A549 (cell line): ENCODE measurements around the gene SH3PXD2B. TPM values are rescaled to one million over a fixed set of nuclear protein-coding genes. Genes with fewer than 3 reads are reported as not detected.

Experiments
- ATAC-seq, 2 experiments: fragments of 200-7000 bp in 1 of 2; fragments of >200 bp in 1 of 2; cut with Nextera tagmentation in 1 of 2; cut with Tn5 transposase in 1 of 2; 3 replicates each; pipeline versions ENCODE4 v1.8.0 to v1.9.1; 2018 to 2020; ENCODE audit warnings: mild to moderate bottlenecking in 1 of 2, moderate library complexity in 1 of 2
- CTCF ChIA-PET: fragments of 300-600 bp; sonication (Branson Sonifier 250); formaldehyde crosslinking; extraction: SDS; loops from one replicate; lab custom pipeline; 2021; ENCODE audit warnings: antibody characterized with exemption, inconsistent platforms; lab: Yijun Ruan, JAX
- POLR2A ChIA-PET: fragments of 350-600 bp; formaldehyde crosslinking; extraction: SDS; loops from one replicate; lab custom pipeline; 2021; ENCODE audit warnings: antibody characterized with exemption, inconsistent platforms; lab: Yijun Ruan, JAX
- DNase-seq, 2 experiments: peaks; one replicate each; pipeline versions ENCODE4 v3.0.0 to v3.0.0-alpha.2; 2011 to 2016; ENCODE audit warnings: low read depth in 1 of 2, low spot score in 1 of 2
- FAIRE-seq: peaks from 2 replicates; lab custom pipeline; 2011; peaks lifted over from hg19 to GRCh38; lab: Jason Lieb, UNC
- H3K27ac ChIP-seq, 2 experiments: fragments of >200 bp; sonication (Bioruptor Twin); formaldehyde crosslinking; 3 replicates each; pipeline ENCODE4 v1.5.1; 2016 to 2017
- H3K4me1 ChIP-seq: fragments of >200 bp; sonication (Bioruptor Twin); formaldehyde crosslinking; 3 replicates; pipeline ENCODE4 v1.6.1; 2016
- H3K4me2 ChIP-seq: fragments of >200 bp; sonication (Bioruptor Twin); formaldehyde crosslinking; 3 replicates; pipeline ENCODE4 v1.6.1; 2016
- H3K4me3 ChIP-seq: fragments of >200 bp; sonication (Bioruptor Twin); formaldehyde crosslinking; 3 replicates; pipeline ENCODE4 v1.5.1; 2016
- H3K9me3 ChIP-seq: fragments of >200 bp; sonication (Bioruptor Twin); formaldehyde crosslinking; 3 replicates; pipeline ENCODE4 v1.6.1; 2016
- BCL3 ChIP-seq: fragments of >200 bp; sonication (Bioruptor Twin); formaldehyde crosslinking; IDR thresholded peaks from 3 replicates; pipeline ENCODE4 v1.6.1; 2016
- CEBPB ChIP-seq, 2 experiments: fragments of >200 bp in 1 of 2; sonication (Bioruptor Twin) in 1 of 2; formaldehyde crosslinking in 1 of 2; IDR thresholded peaks; 2 replicates each; pipeline ENCODE4 v1.6.1; 2012 to 2016
- E2F6 ChIP-seq: IDR thresholded peaks from 2 replicates; pipeline ENCODE4 v1.6.1; 2012; ENCODE audit warnings: low read depth, borderline replicate concordance
- EHMT2 ChIP-seq: fragments of 200-600 bp; sonication (generic); IDR thresholded peaks from 2 replicates; pipeline ENCODE4 v1.6.1; 2016; ENCODE audit warnings: antibody characterized with exemption, low read depth, mild to moderate bottlenecking, moderate library complexity
- EP300 ChIP-seq, 2 experiments: fragments of >200 bp; sonication (Bioruptor Twin); formaldehyde crosslinking; IDR thresholded peaks; 2 replicates in 1 of 2; 3 replicates in 1 of 2; pipeline ENCODE4 v1.6.1; 2016 to 2017
- FOSL2 ChIP-seq, 2 experiments: fragments of 450-650 bp in 1 of 2; fragments of >200 bp in 1 of 2; sonication (Bioruptor Twin) in 1 of 2; formaldehyde crosslinking; IDR thresholded peaks; 2 replicates each; pipeline versions ENCODE4 v1.5.0 to v1.6.1; 2016 to 2020; ENCODE audit warnings: mild to moderate bottlenecking in 1 of 2, moderate library complexity in 1 of 2
- FOXS1 ChIP-seq: fragments of 250-450 bp; sonication (Bioruptor Pico); IDR thresholded peaks from 2 replicates; pipeline ENCODE4 v1.5.0; 2020; ENCODE audit warnings: mild to moderate bottlenecking, moderate library complexity
- GATA3 ChIP-seq: IDR thresholded peaks from 2 replicates; pipeline ENCODE4 v1.6.1; 2012; ENCODE audit warnings: borderline replicate concordance
- HOXB5 ChIP-seq: fragments of 250-450 bp; sonication (Bioruptor Pico); IDR thresholded peaks from 2 replicates; pipeline ENCODE4 v1.5.0; 2020; ENCODE audit warnings: mild to moderate bottlenecking, moderate library complexity
- JUN ChIP-seq, 2 experiments: fragments of >200 bp; sonication (Bioruptor Twin); formaldehyde crosslinking; IDR thresholded peaks; 2 replicates in 1 of 2; 3 replicates in 1 of 2; pipeline ENCODE4 v1.6.1; 2016 to 2017
- JUNB ChIP-seq: fragments of >200 bp; sonication (Bioruptor Twin); formaldehyde crosslinking; IDR thresholded peaks from 2 replicates; pipeline ENCODE4 v1.6.1; 2016
- MAFK ChIP-seq: fragments of 450-650 bp; IDR thresholded peaks from 2 replicates; pipeline ENCODE4 v1.6.1; 2014; ENCODE audit not compliant: partially characterized antibody
- MAX ChIP-seq: IDR thresholded peaks from 2 replicates; pipeline ENCODE4 v1.6.1; 2012
- NFE2L2 ChIP-seq: fragments of 150-350 bp; conservative IDR thresholded peaks from 2 replicates; pipeline ENCODE4 v1.6.1; 2014; ENCODE audit warnings: low read length
- PBX3 ChIP-seq: IDR thresholded peaks from 2 replicates; pipeline ENCODE4 v1.6.1; 2012
- POLR2A ChIP-seq: IDR thresholded peaks from 2 replicates; pipeline ENCODE4 v1.6.1; 2012; ENCODE audit warnings: mild to moderate bottlenecking, low read length
- POLR2AphosphoS2 ChIP-seq: conservative IDR thresholded peaks from 2 replicates; pipeline ENCODE4 v1.6.1; 2012; ENCODE audit warnings: low read length, improper control_type of control experiment, inconsistent platforms
- RAD21 ChIP-seq, 2 experiments: fragments of >200 bp in 1 of 2; sonication (Bioruptor Twin) in 1 of 2; formaldehyde crosslinking in 1 of 2; IDR thresholded peaks in 1 of 2; conservative IDR thresholded peaks in 1 of 2; 2 replicates in 1 of 2; 3 replicates in 1 of 2; pipeline ENCODE4 v1.6.1; 2012 to 2018; ENCODE audit warnings: inconsistent platforms in 1 of 2
- RCOR1 ChIP-seq: fragments of 150-350 bp; IDR thresholded peaks from 2 replicates; pipeline ENCODE4 v1.6.1; 2014; ENCODE audit warnings: antibody characterized with exemption, low read length, low read depth
- REST ChIP-seq: fragments of 200-600 bp; sonication (generic); IDR thresholded peaks from 2 replicates; pipeline ENCODE4 v1.6.1; 2016; ENCODE audit warnings: antibody characterized with exemption, mild to moderate bottlenecking, moderate library complexity
- RNF2 ChIP-seq: fragments of 200-600 bp; sonication (generic); IDR thresholded peaks from 2 replicates; pipeline ENCODE4 v1.6.1; 2016; ENCODE audit warnings: low read depth, mild to moderate bottlenecking, antibody characterized with exemption, moderate library complexity, borderline replicate concordance
- SMC3 ChIP-seq: fragments of >200 bp; sonication (Bioruptor Twin); formaldehyde crosslinking; IDR thresholded peaks from 3 replicates; pipeline ENCODE4 v1.6.1; 2018; ENCODE audit warnings: inconsistent platforms
- ZNF302 ChIP-seq: fragments of 250-450 bp; sonication (Bioruptor Pico); IDR thresholded peaks from 2 replicates; pipeline ENCODE4 v1.9.0; 2021; ENCODE audit warnings: inconsistent platforms, mild to moderate bottlenecking, moderate library complexity
- WGBS: methylation state at CpG from one replicate; pipeline ENCODE4 v1.1.6; 2017; ENCODE audit errors: missing lambda C conversion rate; 5-methylcytosine and 5-hydroxymethylcytosine counted together
- polyA plus RNA-seq, 4 experiments: library from polyadenylated mRNA; depleted of rRNA in 3 of 4; stranded (reverse); fragments of >200 nt; fragmentation: RNase III in 1 of 4; extraction: RNeasy Plus Mini Kit Qiagen cat#74134 plus additional on column Dnase treatment in 1 of 4; gene quantifications; 2 replicates in 3 of 4; 3 replicates in 1 of 4; pipeline ENCODE4 v1.2.3, GENCODE V29; 2011 to 2017
- TF ChIP-seq, protein P1 (sequence below): fragments of 250-450 bp; sonication (Bioruptor Pico); IDR thresholded peaks from 2 replicates; pipeline ENCODE4 v1.5.0; 2021; ENCODE audit warnings: mild to moderate bottlenecking, moderate library complexity, borderline replicate concordance
- TF ChIP-seq, protein P2 (sequence below): fragments of 150-350 bp; IDR thresholded peaks from 2 replicates; pipeline ENCODE4 v1.6.1; 2014; ENCODE audit warnings: low read depth, mild to moderate bottlenecking, low read length

The SH3PXD2B gene
- polyA plus RNA-seq, 2 of the 4 experiments (the other 2 are of a cell fraction) = 15.1 to 15.5 TPM

DNA sequence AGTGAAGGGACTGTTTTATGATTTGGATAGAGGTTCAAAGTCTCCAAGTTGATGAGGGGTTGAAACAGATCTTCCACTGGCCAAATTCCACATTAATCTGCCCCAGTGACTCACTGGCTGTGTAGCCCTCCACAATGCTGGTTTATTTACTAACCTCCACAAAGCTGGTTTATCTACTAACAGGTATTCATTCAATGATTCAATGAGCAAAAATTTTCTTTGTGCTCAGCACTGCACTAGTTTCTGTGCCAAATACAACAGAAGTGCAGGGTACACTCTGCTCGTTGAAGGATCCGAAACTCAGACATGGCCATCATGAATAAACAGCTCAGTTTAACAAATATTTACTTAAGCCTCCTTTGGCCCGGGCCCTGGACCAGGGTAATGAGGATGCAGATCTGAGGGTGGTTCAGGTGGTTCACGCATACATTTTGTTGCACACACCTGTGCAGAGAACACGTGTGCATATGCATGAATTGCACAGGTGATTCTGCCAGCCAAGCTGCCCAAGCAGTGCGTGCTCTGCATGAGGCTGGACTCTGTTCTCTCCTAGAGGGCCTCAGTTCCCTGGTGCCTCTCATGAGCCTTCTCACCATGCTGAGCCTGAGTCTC is 71.0 kb downstream of the SH3PXD2B start:
- Histone ChIP-seq H3K9me3 (no peaks in the 10 kb centered on the region), H3K4me3 (no peak overlapping the region), H3K27ac (peak overlapping the region; percentile 78 to 79)
- peak; percentile 87 to 93 for ATAC-seq
- WGBS = 0% methylated on average over 6 of the region's 6 CpGs
- POLR2A ChIA-PET = interaction anchor here (1.0 kb wide), 1 partner anchor 13 kb away, joined by 3 read pairs; no protein-coding TSS in a partner anchor
- TF ChIP-seq SMC3 (no peak), JUN (IDR thresholded peaks at IDR 0.05) (peak; percentile 80 to 90), RCOR1 (no peak), EP300 (IDR thresholded peaks at IDR 0.05) (peak; percentile 52 to 81; a peak in 3 of 5 replicates), FOSL2 (IDR thresholded peaks at IDR 0.05) (peak; percentile 74), FOSL2 (CRISPR knock-in tag; IDR thresholded peaks at IDR 0.05) (peak; percentile 87), ZNF302 (no peak), PBX3 (peak; percentile 66), NFE2L2 (no peak), CEBPB (IDR thresholded peaks at IDR 0.05) (peak in 1 of 2 experiments; percentile 54; a peak in 1 of 4 replicates), JUNB (peak; percentile 93), MAX (peak; percentile 70), HOXB5 (CRISPR knock-in tag) (no peak), REST (no peak), E2F6 (no peak), FOXS1 (CRISPR knock-in tag) (no peak; the same call in 1 of the 2 replicates), POLR2AphosphoS2 (no peak), RAD21 (conservative IDR thresholded peaks at IDR 0.05 in 1 of 2, IDR thresholded peaks at IDR 0.05 in 1 of 2) (peak in 1 of 2 experiments; percentile 12; a peak in 1 of 5 replicates), RNF2 (no peak), BCL3 (peak; percentile 28; the same call in 1 of the 3 replicates), EHMT2 (no peak), MAFK (peak; percentile 5), GATA3 (peak; percentile 93), POLR2A (no peak)
- TF ChIP-seq, protein P1, sequence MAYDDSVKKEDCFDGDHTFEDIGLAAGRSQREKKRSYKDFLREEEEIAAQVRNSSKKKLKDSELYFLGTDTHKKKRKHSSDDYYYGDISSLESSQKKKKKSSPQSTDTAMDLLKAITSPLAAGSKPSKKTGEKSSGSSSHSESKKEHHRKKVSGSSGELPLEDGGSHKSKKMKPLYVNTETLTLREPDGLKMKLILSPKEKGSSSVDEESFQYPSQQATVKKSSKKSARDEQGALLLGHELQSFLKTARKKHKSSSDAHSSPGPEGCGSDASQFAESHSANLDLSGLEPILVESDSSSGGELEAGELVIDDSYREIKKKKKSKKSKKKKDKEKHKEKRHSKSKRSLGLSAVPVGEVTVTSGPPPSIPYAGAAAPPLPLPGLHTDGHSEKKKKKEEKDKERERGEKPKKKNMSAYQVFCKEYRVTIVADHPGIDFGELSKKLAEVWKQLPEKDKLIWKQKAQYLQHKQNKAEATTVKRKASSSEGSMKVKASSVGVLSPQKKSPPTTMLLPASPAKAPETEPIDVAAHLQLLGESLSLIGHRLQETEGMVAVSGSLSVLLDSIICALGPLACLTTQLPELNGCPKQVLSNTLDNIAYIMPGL (CRISPR knock-in tag) = no peak
- TF ChIP-seq, protein P2, sequence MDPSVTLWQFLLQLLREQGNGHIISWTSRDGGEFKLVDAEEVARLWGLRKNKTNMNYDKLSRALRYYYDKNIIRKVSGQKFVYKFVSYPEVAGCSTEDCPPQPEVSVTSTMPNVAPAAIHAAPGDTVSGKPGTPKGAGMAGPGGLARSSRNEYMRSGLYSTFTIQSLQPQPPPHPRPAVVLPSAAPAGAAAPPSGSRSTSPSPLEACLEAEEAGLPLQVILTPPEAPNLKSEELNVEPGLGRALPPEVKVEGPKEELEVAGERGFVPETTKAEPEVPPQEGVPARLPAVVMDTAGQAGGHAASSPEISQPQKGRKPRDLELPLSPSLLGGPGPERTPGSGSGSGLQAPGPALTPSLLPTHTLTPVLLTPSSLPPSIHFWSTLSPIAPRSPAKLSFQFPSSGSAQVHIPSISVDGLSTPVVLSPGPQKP = no peak
- TF ChIP-seq, all 56 proteins: peak for 11
- peaks cover 34% of the 10 kb centered on the region for H3K4me1 ChIP-seq
- FAIRE-seq (peak; percentile 95), DNase-seq (peak; percentile 66 to 86)
- peak overlapping the region; percentile 63 for H3K4me2 ChIP-seq
- CTCF ChIA-PET = interaction anchor here (0.8 to 6.0 kb wide), 5 partner anchors 11 to 67 kb away, joined by 3 to 28 read pairs (median 3); no protein-coding TSS in a partner anchor
